HL-60 (cell line): Measurements from ENCODE around the gene AMMECR1.

ENCODE experiments used
- SPI1 ChIP-seq: IDR thresholded peaks from 2 replicates; pipeline ENCODE4 v1.6.1; 2012; ENCODE audit warnings: low read depth, mild to moderate bottlenecking, borderline replicate concordance
- TF ChIP-seq, protein P1 (sequence below): IDR thresholded peaks from one replicate; pipeline ENCODE4 v1.5.1; 2011; ENCODE audit warnings: low read length, control low read depth, inconsistent platforms; ENCODE audit not compliant: insufficient read depth
- TF ChIP-seq, protein P2 (sequence below): IDR thresholded peaks from 2 replicates; pipeline ENCODE4 v1.6.1; 2012; ENCODE audit warnings: low read depth; ENCODE audit not compliant: insufficient replicate concordance

DNA sequence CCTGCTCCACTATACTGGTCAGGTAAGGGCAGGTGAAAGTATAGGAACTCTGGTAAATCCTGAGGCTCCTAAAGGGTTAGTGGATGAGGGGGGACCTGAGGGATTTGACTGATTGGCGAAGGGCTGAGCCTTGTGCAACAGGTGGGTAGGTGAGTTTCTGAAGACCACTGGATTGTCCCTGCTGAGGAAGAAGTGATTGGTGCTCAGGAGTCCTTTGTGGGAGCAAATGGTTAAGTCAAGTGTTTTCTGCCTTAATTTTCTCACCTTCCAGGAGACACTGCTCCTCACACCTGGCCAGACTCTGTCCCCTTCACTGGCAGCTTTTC lies 156.6 kb downstream of the AMMECR1 start:
- TF ChIP-seq, protein P1, sequence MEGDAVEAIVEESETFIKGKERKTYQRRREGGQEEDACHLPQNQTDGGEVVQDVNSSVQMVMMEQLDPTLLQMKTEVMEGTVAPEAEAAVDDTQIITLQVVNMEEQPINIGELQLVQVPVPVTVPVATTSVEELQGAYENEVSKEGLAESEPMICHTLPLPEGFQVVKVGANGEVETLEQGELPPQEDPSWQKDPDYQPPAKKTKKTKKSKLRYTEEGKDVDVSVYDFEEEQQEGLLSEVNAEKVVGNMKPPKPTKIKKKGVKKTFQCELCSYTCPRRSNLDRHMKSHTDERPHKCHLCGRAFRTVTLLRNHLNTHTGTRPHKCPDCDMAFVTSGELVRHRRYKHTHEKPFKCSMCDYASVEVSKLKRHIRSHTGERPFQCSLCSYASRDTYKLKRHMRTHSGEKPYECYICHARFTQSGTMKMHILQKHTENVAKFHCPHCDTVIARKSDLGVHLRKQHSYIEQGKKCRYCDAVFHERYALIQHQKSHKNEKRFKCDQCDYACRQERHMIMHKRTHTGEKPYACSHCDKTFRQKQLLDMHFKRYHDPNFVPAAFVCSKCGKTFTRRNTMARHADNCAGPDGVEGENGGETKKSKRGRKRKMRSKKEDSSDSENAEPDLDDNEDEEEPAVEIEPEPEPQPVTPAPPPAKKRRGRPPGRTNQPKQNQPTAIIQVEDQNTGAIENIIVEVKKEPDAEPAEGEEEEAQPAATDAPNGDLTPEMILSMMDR, result no peak
- TF ChIP-seq, protein P2, sequence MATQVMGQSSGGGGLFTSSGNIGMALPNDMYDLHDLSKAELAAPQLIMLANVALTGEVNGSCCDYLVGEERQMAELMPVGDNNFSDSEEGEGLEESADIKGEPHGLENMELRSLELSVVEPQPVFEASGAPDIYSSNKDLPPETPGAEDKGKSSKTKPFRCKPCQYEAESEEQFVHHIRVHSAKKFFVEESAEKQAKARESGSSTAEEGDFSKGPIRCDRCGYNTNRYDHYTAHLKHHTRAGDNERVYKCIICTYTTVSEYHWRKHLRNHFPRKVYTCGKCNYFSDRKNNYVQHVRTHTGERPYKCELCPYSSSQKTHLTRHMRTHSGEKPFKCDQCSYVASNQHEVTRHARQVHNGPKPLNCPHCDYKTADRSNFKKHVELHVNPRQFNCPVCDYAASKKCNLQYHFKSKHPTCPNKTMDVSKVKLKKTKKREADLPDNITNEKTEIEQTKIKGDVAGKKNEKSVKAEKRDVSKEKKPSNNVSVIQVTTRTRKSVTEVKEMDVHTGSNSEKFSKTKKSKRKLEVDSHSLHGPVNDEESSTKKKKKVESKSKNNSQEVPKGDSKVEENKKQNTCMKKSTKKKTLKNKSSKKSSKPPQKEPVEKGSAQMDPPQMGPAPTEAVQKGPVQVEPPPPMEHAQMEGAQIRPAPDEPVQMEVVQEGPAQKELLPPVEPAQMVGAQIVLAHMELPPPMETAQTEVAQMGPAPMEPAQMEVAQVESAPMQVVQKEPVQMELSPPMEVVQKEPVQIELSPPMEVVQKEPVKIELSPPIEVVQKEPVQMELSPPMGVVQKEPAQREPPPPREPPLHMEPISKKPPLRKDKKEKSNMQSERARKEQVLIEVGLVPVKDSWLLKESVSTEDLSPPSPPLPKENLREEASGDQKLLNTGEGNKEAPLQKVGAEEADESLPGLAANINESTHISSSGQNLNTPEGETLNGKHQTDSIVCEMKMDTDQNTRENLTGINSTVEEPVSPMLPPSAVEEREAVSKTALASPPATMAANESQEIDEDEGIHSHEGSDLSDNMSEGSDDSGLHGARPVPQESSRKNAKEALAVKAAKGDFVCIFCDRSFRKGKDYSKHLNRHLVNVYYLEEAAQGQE, result no peak
- no peak for TF ChIP-seq SPI1
